Stimulated activated CD4-positive, alpha-beta T cell treated with anti-CD3 and anti-CD28 coated beads, Interleukin-1b, Interleukin-23, amount 100 ng/mL, for 4 hours (primary cell): ENCODE measurements around the gene WDHD1.
"Not testable (repeated sequence)": the region's sequence is repeated elsewhere in the genome, so short reads cannot be mapped to it uniquely, and the experiment has no call there.

Experiments
- DNase-seq, 2 donors: peaks; one replicate each; pipeline ENCODE4 v3.0.0-alpha.2; 2020; ENCODE audit warnings: low read depth in 2 of 2

Gene WDHD1

DNA sequence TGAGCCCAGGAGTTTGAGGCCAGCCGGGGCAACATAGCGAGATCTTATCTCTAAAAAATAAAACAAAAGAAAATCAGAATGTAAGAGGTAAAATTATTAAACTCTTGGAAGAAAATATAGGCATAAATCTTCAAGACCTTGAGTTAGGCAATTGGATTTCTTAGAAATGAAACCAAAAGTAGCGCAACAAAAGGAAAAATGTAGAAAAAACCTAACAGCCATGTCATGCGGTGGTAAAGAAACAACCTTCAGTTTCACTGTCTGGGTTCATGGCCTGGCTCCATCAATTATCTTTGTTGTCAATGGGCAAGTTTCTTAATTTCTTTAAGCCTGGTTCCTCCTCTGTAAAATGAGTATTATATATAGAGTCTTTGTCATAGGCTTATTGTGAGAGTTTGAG lies 118.7 kb downstream of the WDHD1 start:
- DNase-seq = no peak

DNA sequence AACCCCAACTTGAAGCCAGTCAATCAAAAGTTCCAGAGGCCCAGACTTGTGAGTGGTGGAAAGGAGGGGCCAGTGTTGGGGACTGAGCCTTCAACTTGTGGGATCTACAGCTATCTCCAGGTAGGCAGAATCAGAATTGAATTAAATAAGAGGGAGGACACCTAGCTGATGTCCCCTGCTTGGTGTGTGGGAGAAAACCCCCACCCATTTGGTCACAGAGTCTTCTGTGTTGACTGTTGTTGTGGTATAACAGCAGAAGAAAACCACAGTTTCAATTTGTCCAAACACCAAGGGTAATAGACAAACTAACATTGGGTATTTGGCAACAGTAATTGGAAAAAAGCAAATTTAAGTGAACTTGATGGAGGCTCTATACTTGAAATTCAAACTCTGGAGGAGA lies 120.8 kb downstream of the WDHD1 start:
- no peak for DNase-seq

GRCh38 chr14:54902521-54903420 lies 124.1 kb downstream of the WDHD1 start, which contains the start of gene GCH1:
GCH1 (minus strand) TSS chr14:54902826; CDS start chr14:54902663, 163 bp downstream.
- peak; percentile 64 to 72 for DNase-seq

DNA sequence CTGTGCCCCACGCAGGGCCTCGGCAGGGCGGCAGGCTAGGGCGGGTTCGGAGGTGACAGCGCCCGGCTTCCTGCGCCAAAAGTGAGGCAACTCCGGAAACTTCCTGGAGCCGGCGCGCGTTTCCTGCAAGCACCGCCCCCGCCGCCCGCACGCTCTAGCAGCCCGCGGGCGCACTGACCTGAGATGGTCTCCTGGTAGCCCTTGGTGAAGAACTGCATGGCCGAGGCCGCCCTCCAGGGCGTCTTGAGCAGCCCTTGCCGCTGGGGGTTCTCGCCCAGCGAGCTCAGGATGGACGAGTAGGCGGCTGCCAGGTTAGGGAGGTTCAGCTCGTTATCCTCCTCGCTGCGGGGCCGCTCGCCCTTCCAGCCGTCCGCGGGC lies 124.8 kb downstream of the WDHD1 start:
- DNase-seq = peak; percentile 61 to 67

DNA sequence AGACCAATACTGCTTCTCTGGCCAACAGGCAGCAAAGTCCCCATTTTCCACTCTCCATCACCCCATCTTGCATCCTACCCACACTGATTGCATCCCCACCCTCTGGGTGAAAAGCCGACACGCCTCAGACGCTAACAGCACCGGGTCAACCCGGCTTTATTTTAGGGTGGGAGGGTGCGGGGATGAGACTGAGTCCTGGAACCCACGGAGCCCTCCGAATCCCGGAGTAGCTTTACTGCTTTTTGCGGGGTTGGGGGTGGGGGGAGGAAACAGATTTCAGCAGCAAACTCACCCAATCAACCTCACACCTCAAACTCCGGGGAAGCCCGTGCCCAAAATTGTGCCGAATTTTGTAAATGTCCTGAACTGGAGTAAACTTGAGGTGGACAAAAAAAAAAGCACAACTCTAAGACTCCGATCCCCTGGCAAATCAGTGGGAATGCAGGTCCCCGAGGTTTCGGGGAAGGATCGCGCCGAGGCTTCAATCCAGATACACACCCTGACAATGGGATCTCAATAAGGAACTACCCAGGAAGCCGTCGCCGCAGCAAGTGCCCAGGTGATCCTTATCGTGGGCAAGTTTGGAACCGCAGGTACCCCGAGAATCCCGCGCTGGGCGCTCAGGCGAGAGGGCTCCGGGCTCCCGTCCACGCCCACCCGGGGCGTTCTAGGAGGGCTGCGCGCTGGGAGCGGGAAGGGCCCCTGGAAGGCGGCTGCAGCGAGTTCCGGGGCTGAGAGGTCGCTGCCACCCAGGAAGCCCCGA lies 125.3 kb downstream of the WDHD1 start:
- no peak for DNase-seq

DNA sequence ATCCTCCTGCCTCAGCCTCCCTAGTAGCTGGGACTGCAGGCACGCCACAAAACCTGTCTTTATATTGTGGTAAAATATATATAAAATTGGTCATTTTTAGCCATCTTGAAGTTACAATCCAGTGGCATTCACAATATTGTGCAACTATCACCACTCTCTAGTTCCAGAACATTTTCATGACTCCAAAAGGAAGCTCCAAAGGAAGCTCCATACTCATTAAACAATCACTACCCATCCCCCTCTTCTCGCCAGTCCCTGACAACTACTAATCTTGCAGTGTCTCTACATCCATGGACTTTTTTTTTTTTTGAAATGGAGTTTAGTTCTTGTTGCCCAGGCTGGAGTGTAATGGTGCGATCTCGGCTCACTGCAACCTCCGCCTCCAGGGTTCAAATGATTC lies 127.3 kb downstream of the WDHD1 start:
- DNase-seq = no peak

GRCh38 chr14:54897809-54898555 lies 128.9 kb downstream of the WDHD1 start:
- DNase-seq = not testable (repeated sequence)

DNA sequence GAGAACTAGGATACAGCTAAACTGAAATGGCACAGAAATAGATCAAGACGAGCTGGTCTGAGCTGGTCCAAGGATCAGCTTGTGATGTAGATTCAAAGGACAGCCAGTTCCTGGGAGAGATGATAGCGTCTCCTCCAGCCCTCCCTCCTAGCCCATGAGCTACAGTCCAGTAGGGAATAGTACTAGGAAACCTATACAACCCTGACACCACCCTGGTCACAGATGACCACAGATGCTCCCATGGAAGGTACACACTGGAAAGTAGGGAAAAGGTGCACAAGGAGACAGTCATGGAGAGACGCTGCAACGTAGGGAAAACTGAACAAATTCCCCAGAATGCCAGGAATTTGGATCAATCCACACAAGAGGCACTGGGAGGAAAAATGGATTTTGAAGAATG lies 131.2 kb downstream of the WDHD1 start:
- no peak for DNase-seq

GRCh38 chr14:54894995-54895394 lies 131.9 kb downstream of the WDHD1 start:
- DNase-seq = no peak

- DNase-seq = peak in 1 of 2 donors; percentile 32
These were observed 133.6 kb downstream of the WDHD1 start for GRCh38 chr14:54893151-54893760.

GRCh38 chr14:54891471-54892245 lies 135.2 kb downstream of the WDHD1 start:
- no peak for DNase-seq

DNA sequence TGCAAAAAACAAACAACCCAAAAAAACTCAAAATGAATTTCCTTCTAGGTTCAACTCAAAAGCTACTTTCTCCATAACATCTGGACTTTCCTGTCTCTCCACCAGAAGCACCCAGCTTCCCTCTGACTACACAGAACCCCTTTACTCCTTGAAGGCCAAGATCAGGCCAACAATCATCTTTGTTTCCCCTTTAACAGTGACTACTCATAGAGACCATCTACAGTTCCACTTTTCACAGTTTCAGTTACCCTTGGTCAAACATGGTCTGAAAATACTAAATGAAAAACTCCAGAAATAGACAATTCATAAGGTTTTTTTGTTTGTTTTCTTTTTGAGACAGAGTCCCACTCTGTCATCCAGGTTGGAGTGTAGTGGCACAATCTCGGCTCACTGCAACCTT lies 136.1 kb downstream of the WDHD1 start:
- no peak for DNase-seq

DNA sequence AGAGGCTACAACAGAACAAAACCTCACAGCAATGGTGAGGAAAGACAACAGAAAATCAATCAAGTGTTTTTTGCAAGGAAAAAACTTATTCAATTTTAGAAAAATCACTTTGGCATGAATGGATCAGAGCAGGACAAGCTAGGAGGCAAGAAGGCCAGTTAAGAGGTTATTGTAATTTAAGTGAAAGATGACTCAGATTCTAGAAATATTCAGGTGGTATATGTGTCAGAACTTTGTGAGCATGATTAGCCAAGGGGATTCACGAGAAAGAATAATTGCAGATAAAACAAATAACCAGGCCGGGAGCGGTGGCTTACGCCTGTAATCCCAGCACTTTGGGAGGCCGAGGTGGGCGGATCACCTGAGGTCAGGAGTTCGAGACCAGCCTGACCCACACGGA lies 137.0 kb downstream of the WDHD1 start:
- no peak for DNase-seq
